Activated gamma-delta T cell (primary cell): ENCODE measurements around the gene PRAME.
"Not testable (repeated sequence)": the region's sequence is repeated elsewhere in the genome, so short reads cannot be mapped to it uniquely, and the experiment has no call there.

ENCODE experiments used
- DNase-seq: peaks from one replicate; lab custom pipeline; 2025; lab: John Stamatoyannopoulos, UW

The PRAME gene

DNA sequence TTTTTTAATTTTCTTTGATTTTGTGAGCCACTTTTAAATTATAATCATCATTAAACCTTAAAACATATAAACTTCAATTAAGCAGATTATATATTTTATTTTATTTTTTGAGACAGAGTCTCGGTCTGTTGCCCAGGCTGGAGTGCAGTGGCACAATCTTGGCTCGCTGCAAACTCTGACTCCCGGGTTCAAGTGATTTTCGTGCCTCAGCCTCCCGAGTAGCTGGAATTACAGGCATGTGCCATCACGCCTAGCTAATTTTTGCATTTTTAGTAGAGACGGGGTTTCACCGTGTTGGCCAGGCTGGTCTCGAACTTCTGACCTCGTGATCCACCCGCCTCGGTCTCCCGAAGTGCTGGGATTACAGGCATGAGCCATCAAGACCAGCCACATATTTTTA, 22.5 kb upstream of the PRAME start:
- not testable (repeated sequence) for DNase-seq

DNA sequence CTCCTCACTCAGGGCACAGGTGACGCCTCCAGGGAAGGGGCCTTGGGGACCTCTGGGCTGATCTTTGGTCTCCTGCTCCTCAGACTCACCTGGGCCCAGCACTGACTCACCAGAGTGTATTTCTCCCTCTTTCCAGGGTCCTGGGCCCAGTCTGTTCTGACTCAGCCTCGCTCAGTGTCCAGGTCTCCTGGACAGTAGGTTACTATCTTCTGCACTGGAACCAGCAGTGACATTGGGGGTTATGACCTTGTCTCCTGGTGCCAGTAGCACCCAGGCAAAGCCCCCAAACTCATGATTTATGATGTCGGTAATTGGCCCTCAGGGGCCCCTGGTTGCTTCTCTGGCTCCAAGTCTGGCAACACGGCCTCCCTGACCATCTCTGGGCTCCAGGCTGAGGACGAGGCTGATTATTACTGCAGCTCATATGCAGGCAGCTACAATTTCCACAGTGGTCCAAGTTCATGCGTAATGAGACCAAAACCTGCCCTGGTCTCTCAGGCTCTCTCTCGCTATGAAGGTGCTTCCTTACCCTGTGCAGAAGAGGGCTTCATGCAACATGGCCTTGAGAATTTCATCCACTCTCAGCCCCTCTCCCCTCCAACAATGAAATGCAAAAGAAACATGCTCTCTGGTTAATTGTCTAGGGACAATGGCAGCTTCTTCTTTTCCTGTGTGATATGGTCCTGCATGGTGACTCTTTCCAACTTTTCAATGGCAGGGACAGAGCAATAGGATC, 21.0 kb upstream of the PRAME start:
- no peak for DNase-seq

DNA sequence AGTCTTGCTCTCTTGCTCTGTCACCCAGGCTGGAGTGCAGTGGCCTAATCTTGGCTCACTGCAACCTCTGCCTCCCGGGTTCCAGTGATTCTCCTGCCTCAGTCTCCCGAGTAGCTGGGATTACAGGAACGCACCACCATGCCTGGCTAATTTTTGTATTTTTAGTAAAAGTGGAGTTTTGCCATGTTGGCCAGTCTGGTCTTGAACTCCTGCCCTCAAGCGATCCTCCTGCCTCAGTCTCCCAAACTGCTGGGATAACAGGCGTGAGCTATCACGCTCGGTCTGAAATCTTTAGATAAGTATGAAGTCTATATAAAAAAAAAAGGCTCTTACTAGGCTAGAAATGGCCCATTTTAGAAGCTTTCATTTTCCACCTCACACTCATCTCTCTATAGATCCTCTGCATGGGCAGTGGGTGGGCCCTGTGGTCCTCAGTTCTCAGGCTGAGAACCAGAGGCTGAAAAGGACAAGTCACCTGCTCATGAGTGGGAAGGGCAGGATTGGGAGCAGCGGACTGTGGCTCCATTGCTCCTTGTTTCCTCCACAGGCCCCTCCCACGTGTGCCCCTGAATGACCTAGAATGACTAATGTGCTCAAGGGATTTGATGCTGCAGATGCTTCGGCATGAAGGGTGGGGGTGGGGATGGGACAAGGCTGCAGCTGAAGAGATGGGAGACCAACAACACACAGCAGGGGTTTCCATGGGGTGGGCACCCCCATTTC, 19.8 kb upstream of the PRAME start:
- no peak for DNase-seq

DNA sequence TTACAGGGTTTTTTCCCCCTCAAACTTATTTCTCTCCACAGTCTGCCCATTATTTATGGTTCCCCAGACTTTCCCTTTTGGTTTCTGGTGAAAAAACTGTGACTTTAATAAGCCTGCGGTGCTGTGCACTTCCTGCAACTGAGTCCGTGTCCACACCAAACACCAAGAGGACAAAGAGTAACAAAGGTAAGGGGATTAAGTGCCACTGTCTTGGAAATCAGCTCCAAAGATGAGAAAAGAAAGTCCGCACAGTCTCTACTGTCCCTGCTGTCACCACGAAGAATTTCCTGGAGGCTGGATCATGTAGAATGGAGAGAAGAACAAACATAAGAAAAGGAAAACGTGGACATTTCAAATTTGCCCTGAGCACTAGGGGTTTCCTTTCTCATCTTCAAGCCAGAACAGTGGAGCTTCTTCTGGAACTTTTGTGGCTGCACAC, 17.9 kb upstream of the PRAME start:
- no peak for DNase-seq

DNA sequence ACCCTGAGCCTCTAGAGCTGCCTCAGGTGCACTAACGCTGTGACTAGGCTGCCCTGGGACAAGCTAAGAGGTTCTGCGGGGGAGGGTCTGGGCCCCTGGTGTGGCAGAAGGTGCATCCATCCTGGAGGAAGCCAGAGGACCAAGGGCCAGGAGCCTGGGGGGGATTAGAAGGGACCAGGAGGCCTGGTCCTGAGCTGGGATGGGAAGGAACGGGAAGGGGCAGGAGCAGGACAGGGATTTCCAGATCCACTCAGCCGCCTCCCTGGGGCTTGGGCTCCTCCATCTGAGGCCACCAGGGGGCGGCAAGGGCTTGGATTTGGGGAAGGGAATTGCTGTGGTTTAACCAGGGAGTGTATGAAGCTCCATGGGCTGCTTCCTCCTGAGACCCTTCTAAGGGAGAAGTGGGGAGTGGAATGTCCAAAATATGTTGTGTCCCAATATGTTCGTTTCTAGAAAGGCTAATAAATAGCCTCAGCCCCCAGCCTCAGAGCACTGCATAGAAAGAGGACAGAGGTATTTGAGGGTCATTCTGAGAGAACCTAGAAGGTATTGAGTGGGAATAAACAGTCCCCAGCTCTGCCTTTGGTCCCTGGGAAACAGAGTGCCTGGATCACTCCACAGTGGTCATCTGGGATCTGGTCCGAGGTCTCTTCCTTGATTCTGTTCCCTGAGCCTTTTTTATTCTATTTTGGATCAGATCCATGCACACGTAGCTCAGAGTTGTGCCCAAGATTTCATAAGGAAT, 17.4 kb upstream of the PRAME start:
- DNase-seq = no peak

DNA sequence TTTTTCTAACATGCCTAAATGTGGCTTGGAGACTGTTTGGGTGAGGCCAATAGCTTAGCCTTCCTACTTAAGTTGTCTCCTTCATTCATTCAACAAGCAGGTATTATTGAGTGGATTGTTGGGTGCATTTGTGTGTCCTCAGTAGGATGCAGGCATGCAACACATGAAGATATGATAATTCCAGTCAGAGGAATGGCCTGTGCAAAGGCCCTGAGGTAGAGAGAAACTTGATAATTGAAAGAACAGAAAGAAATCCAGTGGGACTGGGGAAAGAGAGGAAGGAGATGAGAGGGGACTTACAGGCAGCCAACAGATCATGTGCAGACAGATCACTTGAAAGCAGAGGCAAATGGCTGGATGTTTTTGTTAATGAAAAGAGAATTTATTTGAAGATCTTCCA, 15.3 kb upstream of the PRAME start:
- DNase-seq = no peak

DNA sequence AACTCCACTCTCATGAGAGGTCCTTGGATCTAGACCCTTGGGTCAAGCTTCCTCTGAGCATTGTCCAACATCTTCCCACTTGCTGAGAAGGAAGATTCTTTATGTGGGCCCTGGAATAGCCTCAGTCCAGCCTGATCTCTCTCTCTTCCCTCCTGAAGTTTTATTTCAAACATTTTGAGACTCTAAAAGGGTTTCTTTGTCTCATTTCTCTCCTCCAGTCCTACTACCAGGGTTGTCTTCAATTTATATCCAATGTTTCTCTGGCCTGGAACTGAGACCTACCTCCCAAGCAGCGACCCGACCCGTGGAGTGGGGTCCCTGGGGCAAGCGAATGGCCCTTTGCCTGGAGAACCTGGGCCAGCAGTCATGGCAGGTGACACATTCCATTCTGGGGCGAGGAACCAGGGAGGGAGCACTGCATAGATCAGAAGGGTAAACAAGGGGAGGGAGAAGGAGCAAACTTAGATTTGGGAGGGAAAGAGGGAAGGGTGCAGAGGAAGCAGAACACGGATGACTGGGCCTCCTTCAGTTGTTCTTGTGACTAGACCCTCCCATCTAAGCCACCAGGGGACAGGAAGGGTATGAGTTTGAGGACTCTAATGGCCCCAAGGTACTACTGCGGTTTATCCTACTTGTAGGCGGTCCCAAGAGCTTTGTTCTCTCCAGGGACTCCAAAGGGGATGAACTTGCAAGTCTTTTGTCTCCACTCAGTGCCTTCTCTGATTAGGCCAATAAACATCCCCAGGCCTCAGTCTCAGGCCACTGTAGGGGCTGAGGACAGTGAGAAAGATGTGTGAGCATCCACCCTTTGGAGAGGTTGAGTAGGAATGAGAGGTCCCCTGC, 14.2 kb upstream of the PRAME start:
- no peak for DNase-seq

DNA sequence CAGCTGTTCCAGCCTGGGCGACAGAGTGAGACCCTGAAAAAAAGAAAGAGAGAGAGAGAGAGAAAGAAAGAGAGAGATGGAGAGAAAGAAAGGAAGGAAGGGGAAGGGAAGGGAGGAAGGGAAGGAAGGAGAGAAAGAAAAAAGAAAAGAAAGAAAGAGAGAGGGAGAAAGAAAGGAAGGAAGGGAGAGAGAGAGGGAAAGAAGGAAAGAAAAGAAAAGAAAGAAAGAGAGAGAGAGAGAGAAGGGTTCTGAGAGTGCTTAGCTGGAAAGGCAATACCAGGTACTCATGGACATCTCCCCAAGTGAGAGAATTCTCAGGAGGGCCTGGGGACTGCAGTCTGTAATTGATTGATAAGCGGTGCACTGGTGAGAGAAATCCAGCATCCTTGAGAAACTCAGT, 12.8 kb upstream of the PRAME start:
- no peak for DNase-seq

DNA sequence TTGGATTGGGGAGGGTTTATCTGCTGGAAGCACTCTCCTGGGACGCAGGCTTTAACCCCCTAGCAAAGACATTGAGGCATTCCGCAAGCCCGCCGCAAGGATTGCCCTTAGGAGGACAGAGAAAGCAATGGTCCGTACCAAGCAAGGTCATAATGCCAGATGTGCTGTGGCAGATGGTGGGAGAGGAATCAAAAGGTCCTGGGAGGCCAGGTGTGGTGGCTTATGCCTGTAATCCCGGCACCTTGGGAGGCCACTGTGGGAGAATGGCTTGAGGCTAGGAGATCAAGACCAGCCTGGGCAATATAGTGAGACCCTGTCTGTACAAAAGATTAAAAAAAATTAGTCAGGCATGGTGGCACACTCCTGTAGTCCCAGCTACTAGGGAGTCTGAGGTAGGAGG, 12.4 kb upstream of the PRAME start:
- DNase-seq = no peak

DNA sequence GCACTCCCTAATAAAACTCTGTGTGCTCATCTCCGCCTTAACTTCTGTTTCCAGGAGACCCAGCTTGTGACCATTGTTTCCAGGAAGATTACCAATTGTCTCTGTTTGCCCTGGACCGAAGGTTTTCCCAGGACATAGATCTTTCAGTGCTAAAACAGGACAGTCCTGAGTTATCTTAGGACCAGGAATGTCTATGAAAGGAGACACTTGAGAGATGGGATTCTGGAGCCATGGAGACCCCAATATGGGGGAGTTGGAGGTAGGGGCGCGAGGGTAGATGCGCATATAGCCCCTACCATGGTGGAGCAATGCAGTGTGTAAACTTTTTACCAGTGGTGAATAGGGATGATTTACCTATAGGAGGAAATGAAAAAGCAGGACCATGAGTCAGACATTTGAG, 10.2 kb upstream of the PRAME start:
- no peak for DNase-seq

DNA sequence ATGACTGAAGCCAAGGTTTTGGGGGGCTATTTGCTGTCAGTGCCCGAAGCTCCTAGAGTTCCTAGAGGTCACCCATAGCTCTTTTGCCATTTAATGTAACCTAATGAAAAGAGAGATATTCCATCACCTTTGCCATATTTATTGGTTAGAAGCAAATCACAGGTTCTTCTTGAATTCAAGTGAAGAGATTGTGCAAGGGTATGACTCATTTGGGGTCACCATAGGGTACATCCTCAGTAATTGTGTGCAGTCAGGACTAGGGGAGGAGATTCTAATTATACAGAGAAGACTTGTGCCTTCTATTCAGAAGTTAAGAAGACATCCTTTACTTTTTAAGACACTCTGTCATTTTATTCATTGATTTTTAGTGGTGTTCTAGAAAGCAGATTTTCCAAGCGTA, 6.9 kb upstream of the PRAME start:
- DNase-seq = no peak

DNA sequence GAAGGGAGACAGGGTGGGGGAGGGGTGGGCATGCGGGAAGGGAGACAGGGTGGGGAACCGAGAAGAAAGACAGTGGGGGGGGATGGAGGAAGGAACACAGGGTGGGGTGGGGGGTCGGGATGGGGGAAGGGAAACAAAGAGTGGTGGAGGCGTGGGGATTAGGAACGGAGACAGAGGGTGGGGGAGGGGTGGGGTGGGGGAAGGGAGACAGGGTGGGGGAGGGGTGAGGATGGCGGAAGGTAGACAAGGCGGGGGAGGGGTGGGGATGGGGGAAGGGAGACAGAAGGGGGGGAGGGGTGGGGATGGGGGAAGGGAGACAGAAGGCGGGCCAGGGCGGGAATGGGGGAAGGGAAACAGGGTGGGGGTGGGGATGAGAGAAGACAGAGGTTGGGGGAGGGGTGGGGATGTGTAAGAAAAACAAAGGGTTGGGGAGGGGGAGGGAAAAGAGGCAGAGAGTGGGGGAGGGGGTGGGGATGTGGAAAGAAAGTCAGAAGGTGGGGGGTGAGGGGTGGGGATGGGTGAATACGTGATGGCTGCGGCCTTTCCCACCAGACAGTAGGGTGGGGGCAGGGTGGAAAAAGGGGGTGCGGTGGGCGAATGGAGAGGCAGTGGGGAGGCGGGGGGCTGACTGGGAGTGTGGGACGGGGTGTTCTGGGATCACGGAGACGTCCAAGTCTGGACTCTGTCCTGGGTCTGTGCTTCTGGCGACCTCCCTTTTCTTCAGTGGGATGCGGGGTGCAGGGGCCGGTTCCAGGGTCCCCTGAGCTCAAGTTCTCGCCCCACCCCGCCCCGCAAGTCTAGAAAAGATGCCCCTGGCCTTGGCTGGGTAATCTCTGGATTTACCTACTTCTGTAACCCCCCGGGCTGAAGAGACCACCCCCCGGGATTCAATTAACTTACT, 744 bp downstream of the PRAME start:
- no peak for DNase-seq

DNA sequence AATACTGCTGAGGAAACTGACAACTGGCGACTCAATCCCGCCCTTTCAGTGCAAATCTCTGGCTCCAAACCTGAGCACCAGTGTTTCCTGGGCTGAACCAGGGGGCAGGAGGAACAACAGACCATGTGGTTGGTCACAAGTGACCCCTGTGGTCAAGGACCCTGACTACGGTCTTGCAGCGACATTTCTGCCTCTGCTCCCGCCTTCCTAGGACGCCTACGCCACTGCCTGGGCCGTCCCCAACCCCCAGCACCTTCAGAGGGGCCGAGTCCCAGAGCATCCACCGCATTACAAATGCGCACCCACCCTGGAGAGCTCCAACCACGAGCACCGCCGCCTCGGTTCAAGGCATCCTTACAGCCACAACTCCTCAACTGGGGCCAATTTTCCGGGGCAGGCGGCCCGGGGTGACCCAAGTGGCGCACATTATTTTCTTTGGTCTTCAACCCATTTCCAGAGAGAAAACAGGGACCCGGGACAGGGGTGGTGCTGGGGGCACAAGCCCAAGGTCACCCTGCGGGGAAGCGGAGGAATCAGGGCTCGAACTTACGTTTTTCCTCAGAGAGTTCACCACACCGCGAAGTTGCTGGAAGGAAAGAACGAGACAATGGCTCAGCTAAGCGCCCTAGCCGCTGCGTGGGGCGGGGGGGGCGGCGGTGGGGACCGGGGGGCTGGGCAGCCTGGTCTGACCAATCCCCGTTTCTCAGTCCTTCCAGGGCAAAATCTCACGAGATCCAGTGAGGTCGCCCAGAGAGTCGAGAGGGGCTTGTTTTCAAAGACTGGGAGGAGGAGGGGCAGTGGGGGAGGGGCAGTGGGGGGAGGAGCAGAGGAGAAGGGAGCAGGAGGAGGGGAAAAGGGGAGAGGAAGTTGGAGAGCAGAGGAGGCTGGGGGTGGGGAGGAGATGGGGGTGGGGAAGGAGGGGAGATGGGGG, 1.8 kb downstream of the PRAME start:
- DNase-seq = no peak

DNA sequence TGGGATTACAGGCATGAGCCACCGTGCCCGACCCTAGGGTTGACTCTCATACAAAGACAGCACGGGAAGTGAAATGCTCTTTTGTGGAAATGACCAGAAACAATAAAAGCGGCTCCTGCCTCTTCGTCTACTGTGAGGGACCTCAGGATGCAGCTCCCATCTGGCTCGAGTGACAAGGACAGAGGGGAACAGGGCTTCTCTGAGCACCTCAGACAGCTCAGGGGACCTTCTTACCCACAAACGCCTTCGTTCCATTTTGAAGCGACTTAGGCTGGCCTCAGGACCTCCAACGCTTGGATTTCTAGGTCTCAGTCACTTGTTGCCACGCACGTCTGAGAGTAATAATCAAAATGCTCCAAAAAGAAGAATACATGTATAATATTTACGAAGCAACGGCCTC, 2.5 kb downstream of the PRAME start:
- no peak for DNase-seq

DNA sequence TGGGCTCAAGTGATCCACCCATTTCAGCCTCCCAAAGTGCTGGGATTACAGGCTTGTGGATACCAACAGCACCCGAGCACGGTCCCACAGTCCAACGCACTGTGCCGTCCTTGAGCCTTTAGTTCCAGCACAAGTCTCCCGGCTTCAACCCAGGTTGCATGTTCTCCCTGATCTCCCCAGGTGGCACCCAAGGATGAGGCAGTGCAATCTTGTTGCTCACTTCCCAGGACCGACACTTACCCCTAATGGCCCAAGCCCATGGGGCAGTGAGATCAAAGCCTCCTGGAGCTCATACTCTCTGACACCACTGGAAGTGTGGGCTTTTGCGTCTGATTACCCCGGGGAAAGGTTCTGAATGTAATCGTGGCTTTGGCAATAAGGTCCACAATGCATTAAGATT, 3.5 kb downstream of the PRAME start:
- no peak for DNase-seq

DNA sequence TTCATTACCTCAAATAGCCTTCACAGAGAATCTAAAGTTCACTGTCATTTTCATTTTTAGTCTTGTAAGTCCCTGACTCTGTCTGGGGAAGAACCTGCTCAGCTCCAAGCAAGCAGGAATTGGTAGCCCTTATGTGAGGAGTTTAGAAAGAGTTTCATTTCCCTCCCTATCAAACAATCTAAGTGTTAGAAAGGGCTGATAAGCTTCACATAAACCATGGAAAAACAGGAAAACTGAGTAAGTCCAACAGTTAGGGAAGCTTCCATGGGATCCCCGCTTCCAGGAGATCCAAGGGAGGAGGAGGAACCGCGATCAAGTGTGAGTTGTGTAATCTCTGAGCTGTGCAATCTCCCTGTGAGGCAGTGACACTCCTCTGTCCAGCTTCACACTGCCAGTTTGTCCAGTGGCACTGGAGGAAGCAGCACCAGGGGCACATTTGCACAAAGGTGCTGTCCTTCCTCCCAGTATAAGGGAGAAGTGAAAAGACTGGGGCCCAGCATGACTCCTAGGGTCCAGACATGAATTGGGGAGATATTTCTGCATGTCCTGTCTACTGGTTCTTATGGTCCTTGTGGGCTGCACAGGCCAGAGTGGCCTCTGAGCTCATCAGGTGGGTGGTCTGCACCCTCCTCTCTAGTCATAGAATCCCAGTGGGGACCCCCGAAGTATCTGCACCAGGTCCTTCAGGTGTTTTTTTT, 4.3 kb downstream of the PRAME start:
- DNase-seq = no peak

DNA sequence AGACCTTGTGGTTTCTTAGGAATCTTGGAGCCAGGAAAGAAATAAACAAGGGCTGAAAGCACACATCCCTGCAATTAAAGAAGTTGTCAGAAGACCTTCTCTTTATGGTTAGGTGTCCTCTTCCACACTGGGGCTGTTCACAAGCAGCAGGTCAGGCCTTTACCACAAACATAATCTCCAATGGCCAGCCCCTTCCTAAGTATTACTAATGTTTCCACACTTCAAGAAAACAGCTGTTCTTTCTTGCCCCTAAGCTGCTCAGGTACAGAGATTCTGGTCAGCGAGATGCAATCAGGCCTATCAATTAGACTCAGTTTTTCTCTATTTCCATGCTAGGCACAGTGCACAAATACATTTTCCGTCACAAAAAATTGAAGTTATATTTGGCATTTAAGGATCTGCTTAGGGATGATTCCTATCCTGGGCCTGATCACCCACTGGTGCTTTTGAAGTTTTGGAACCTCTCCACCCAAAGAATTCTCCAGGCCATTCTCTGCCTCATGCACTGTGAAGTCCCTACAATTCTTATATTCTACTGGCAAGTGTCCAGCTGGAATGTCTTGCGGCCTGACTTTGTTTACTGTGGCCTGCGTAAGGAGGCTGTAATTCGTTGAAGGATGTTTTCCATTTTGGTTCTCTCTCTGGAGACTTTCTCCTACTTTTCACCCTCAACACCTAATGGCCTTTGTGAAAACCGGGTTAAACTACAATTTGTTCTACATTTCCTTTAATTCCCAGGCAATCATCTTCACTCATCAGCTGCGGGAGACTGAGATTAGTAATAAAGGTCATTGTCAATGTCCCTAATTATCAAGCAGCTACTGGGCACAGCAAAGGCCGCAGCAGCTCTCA, 5.1 kb downstream of the PRAME start:
- DNase-seq = no peak

DNA sequence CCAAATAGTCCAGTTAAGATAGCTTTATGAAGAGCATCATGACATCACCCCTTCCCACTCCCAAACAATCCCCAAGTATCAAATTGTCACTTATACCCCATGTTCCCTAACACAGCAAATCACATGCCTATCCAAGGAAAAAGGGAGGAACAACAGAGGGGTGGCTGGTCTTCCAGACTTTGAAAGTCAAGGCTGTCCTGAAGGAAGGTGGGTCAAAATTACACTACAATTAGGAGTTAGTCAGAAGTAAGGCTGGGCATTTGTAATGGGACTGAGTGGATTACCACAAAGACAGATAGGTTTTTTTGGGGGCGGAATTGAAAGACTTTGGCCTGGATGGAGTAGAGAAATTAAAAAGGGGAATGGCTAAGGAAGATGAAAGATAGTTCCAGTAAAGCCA, 5.9 kb downstream of the PRAME start:
- DNase-seq = no peak
